ENCODE measurements around the gene GRAMD4. TPM values are rescaled to one million over a fixed set of nuclear protein-coding genes. Genes with fewer than 3 reads are reported as not detected.

Gene GRAMD4
- total RNA-seq, 1 experiment from 2014 or later, result 19.8 TPM

DNA sequence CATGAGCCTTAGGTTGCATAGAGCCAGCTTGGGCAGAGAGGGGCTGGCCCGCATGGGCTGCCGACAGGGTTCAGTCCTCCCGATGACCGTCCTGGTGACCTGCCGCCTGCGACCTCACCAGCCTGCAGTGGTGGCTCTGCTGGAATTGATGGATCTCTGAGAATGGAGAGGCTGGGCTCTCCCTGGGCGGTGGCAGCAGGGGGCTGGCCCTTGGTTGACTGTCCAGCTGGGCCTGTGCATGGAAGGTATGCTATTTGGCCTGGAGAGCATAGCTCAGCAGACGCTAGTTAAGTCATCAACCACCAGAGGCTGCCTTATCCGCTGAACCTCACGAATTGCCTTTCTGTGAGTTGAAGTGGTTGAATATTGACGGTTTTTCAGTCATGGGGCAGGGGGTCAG, 19.7 kb downstream of the GRAMD4 start:
- Histone ChIP-seq H3K4ac (ENCODE audit: low read depth, low read length) (no peak overlapping the region), H3K23ac (ENCODE audit: insufficient read length, low read depth, low read length) (no peak overlapping the region), H3K9me3 (ENCODE audit: control insufficient read depth, low read depth, low read length) (no peaks in the 10 kb centered on the region), H2AK5ac (ENCODE audit: insufficient read length, low read length) (no peak overlapping the region), H2AFZ (ENCODE audit: low read length) (no peak overlapping the region), H3K79me2 (ENCODE audit: insufficient read depth, low read length) (no peaks in the 10 kb centered on the region), H4K20me1 (ENCODE audit: control insufficient read depth, insufficient read depth, insufficient read length) (no peaks in the 10 kb centered on the region), H3K4me1 (ENCODE audit: insufficient read depth, low read length) (no peaks in the 10 kb centered on the region), H3K79me1 (ENCODE audit: insufficient read depth, low read depth, low read length, poor library complexity, severe bottlenecking) (no peaks in the 10 kb centered on the region), H2BK12ac (ENCODE audit: insufficient read length, low read depth, low read length) (no peak overlapping the region), H3K56ac (ENCODE audit: insufficient read length, low read depth, low read length) (no peak overlapping the region), H3K23me2 (ENCODE audit: insufficient read length, low read depth, low read length, poor library complexity, severe bottlenecking) (no peaks in the 10 kb centered on the region), H4K8ac (replicated peaks; ENCODE audit: insufficient read length, low read depth, low read length) (no peak overlapping the region), H4K5ac (ENCODE audit: insufficient read length, low read depth, low read length) (no peak overlapping the region), H2BK20ac (ENCODE audit: low read depth, low read length, poor library complexity, severe bottlenecking) (no peak overlapping the region), H3K27me3 (ENCODE audit: insufficient read depth, low read length) (no peaks in the 10 kb centered on the region), H3K18ac (ENCODE audit: insufficient read length, low read depth, low read length) (no peak overlapping the region), H4K91ac (ENCODE audit: insufficient read length, low read depth, low read length) (no peak overlapping the region), H3T11ph (ENCODE audit: low read length) (no peak overlapping the region), H3K4me2 (ENCODE audit: insufficient read depth, insufficient read length, low read length) (no peak overlapping the region), H2BK5ac (ENCODE audit: insufficient read length, low read length) (no peak overlapping the region), H3K14ac (ENCODE audit: insufficient read depth, low read length) (no peak overlapping the region), H3K27ac (ENCODE audit: insufficient read length, low read depth, low read length) (no peak overlapping the region), H2BK120ac (ENCODE audit: low read depth, low read length, poor library complexity, severe bottlenecking) (no peak overlapping the region), H2BK15ac (ENCODE audit: low read depth, low read length) (no peak overlapping the region), H3K9ac (ENCODE audit: extremely low read depth, insufficient read length, low read length) (no peak overlapping the region)
- peaks cover 3 to 27% of the 10 kb centered on the region in 2 experiments for H3K4me1 Mint-ChIP-seq
- peaks cover 5 to 6% of the 10 kb centered on the region in 2 experiments; a peak in 3 of 5 replicates for H3K9me3 Mint-ChIP-seq
- no peak for DNase-seq
- WGBS (ENCODE audit: extremely low coverage, insufficient read length, low lambda C conversion rate), result no CpG with 5 or more reads among the region's 11 CpGs
- no peaks in the 10 kb centered on the region for H3K27me3 Mint-ChIP-seq (ENCODE audit: low read depth)
- peak overlapping the region in 2 of 3 experiments; percentile 18 to 40; a peak in 1 of 7 replicates for H3K27ac Mint-ChIP-seq
- TF ChIP-seq CTCF (conservative IDR thresholded peaks at IDR 0.05), result no peak
- no peak overlapping the region; a peak in 1 of 5 replicates for H3K4me3 Mint-ChIP-seq
- H3K36me3 Mint-ChIP-seq (ENCODE audit: insufficient read depth in 1 of 3, low read depth in 3 of 3), result peaks cover 0 to 6% (median 5%) of the 10 kb centered on the region in 3 experiments; a peak in 3 of 7 replicates

All from H9 (cell line).